Nephron (organoid): ENCODE measurements around the gene IDI2.

Experiments used
- H3K27ac Mint-ChIP-seq, 3 experiments: 2 replicates each; pipeline ENCODE4 v1.8.0; 2020; ENCODE audit warnings: mixed read lengths in 3 of 3, mild to moderate bottlenecking in 2 of 3, moderate library complexity in 1 of 3
- H3K27me3 Mint-ChIP-seq: 2 replicates; pipeline ENCODE4 v1.8.0; 2021; ENCODE audit warnings: low read depth, mild to moderate bottlenecking, moderate library complexity, mixed read lengths
- H3K36me3 Mint-ChIP-seq: 2 replicates; pipeline ENCODE4 v1.8.0; 2020; ENCODE audit warnings: low read depth, mixed read lengths
- H3K4me1 Mint-ChIP-seq: 2 replicates; pipeline ENCODE4 v1.8.0; 2020; ENCODE audit warnings: mixed read lengths
- H3K4me3 Mint-ChIP-seq, 3 experiments: 2 replicates each; pipeline ENCODE4 v1.8.0; 2020; ENCODE audit warnings: mild to moderate bottlenecking in 3 of 3, mixed read lengths in 3 of 3, moderate library complexity in 2 of 3
- H3K9me3 Mint-ChIP-seq: 2 replicates; pipeline ENCODE4 v1.8.0; 2020; ENCODE audit warnings: mixed read lengths
- TF ChIP-seq, protein P1 (sequence below), 3 experiments: fragments of 200-600 bp; sonication (generic); IDR thresholded peaks; one replicate each; pipeline ENCODE4 v1.5.0; 2021; ENCODE audit warnings: antibody characterized with exemption in 3 of 3; ENCODE audit not compliant: unreplicated experiment in 3 of 3

The IDI2 gene

DNA sequence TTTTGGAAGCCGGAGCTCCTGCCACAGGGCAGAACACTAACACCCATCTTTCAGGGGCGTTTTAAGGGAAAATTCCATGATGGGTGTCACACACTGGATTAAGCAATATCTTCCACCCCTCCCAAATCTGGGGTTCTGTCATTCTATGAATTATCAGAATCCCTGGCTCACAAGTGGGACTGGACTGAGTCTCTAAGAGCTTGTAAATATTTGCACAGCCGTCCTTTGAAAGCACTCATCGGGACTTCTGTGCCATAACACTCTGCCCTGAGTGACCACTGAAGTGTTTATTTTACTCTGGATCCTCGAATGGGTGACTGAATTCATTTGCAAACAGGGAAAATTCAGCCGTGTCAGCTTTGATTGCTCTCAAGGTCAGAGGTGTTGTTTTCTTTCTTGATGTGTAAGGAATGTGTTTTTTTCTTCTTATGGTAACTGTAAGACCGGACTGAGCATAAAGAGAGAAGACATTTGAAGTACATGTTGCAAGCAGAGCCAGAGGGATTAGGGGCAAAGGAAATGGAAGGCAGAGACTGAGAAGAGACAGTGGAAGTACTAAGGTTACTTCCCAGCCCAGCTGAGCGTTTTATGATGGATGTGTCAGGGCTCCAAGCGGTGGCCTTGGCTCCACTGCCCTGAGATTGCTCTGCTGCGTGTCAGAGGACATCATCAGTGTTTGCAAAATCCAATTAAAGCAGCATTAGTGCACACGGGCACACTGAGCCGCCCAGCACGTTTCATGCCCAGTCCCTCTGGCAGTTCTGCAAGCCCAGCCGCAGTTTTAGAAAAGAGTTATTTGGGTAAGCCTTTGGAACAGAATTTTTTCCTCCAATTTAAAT, 55.1 kb downstream of the IDI2 start:
- no peaks in the 10 kb centered on the region for H3K36me3 Mint-ChIP-seq
- H3K4me1 Mint-ChIP-seq = peaks cover 20% of the 10 kb centered on the region
- peaks cover 5% of the 10 kb centered on the region for H3K9me3 Mint-ChIP-seq
- H3K4me3 Mint-ChIP-seq = peak overlapping the region in 2 of 3 experiments; percentile 0 to 18
- peaks cover 10% of the 10 kb centered on the region for H3K27me3 Mint-ChIP-seq
- TF ChIP-seq, protein P1, sequence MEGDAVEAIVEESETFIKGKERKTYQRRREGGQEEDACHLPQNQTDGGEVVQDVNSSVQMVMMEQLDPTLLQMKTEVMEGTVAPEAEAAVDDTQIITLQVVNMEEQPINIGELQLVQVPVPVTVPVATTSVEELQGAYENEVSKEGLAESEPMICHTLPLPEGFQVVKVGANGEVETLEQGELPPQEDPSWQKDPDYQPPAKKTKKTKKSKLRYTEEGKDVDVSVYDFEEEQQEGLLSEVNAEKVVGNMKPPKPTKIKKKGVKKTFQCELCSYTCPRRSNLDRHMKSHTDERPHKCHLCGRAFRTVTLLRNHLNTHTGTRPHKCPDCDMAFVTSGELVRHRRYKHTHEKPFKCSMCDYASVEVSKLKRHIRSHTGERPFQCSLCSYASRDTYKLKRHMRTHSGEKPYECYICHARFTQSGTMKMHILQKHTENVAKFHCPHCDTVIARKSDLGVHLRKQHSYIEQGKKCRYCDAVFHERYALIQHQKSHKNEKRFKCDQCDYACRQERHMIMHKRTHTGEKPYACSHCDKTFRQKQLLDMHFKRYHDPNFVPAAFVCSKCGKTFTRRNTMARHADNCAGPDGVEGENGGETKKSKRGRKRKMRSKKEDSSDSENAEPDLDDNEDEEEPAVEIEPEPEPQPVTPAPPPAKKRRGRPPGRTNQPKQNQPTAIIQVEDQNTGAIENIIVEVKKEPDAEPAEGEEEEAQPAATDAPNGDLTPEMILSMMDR (IDR thresholded peaks at IDR 0.05; ENCODE audit: unreplicated experiment in 3 of 3) = no peak
- H3K27ac Mint-ChIP-seq = peak overlapping the region; percentile 15 to 86 (median 39)

- Mint-ChIP-seq H3K27ac (peak overlapping the region in 1 of 3 experiments; percentile 86), H3K27me3 (peaks cover 10% of the 10 kb centered on the region), H3K4me1 (peaks cover 20% of the 10 kb centered on the region), H3K9me3 (no peaks in the 10 kb centered on the region), H3K36me3 (no peaks in the 10 kb centered on the region), H3K4me3 (no peak overlapping the region)
- TF ChIP-seq, protein P1 (IDR thresholded peaks at IDR 0.05; ENCODE audit: unreplicated experiment in 3 of 3) = no peak
These were observed 56.0 kb downstream of the IDI2 start for GRCh38 chr10:969473-970150.
